Lung (tissue), 12 donors: ENCODE results near the gene FNDC5. TPM values are rescaled to one million over a fixed set of nuclear protein-coding genes. Genes with fewer than 3 reads are reported as not detected.
"Not testable (repeated sequence)": the region's sequence is repeated elsewhere in the genome, so short reads cannot be mapped to it uniquely, and the experiment has no call there.

Experiments
- ATAC-seq: fragments of 200-7000 bp; cut with Tn5 transposase; one replicate; pipeline ENCODE4 v1.9.1; 2020; ENCODE audit warnings: moderate number of reproducible peaks; ENCODE audit not compliant: insufficient read depth, low FRiP score
- DNase-seq, 3 donors: peaks; one replicate each; pipeline ENCODE4 v3.0.0-alpha.2; 2013 to 2017
- H3K27ac ChIP-seq, 2 donors: one replicate each; pipeline ENCODE4 v1.5.1; 2013; ENCODE audit warnings: mild to moderate bottlenecking in 2 of 2, moderate library complexity in 2 of 2, control low read depth in 1 of 2, inconsistent platforms in 1 of 2, low read depth in 1 of 2, low read length in 1 of 2
- H3K27me3 ChIP-seq, 3 donors: one replicate each; pipeline ENCODE4 v1.5.1; 2013; ENCODE audit warnings: low read length in 2 of 3; ENCODE audit not compliant: control insufficient read depth in 3 of 3, insufficient read depth in 3 of 3
- H3K36me3 ChIP-seq, 4 donors: one replicate each; pipeline ENCODE4 v1.5.1; 2013; ENCODE audit warnings: low read length in 4 of 4, mild to moderate bottlenecking in 1 of 4, moderate library complexity in 1 of 4; ENCODE audit not compliant: control insufficient read depth in 4 of 4, insufficient read depth in 4 of 4
- H3K4me1 ChIP-seq, 5 donors: one replicate each; pipeline ENCODE4 v1.5.1; 2013; ENCODE audit warnings: low read length in 5 of 5, mild to moderate bottlenecking in 2 of 5, moderate library complexity in 1 of 5; ENCODE audit not compliant: control insufficient read depth in 5 of 5, insufficient read depth in 5 of 5
- H3K4me3 ChIP-seq: one replicate; pipeline ENCODE4 v1.5.1; 2013; ENCODE audit warnings: mild to moderate bottlenecking, control low read depth, moderate library complexity
- H3K9ac ChIP-seq, 2 donors: one replicate each; pipeline ENCODE4 v1.5.1; 2013; ENCODE audit warnings: low read length in 2 of 2, control low read depth in 1 of 2; ENCODE audit not compliant: insufficient read depth in 1 of 2
- H3K9me3 ChIP-seq, 4 donors: one replicate each; pipeline ENCODE4 v1.5.1; 2013; ENCODE audit warnings: low read length in 3 of 4, mild to moderate bottlenecking in 1 of 4, moderate library complexity in 1 of 4; ENCODE audit not compliant: control insufficient read depth in 4 of 4, insufficient read depth in 3 of 4
- CTCF ChIP-seq: IDR thresholded peaks from 2 replicates; pipeline ENCODE4 v1.5.1; 2012; ENCODE audit warnings: mild to moderate bottlenecking; ENCODE audit errors: control extremely low read depth, extremely low read depth
- WGBS, 2 donors: extraction: QIAGEN DNeasy Blood & Tissue Kit; methylation state at CpG; one replicate each; pipeline ENCODE4 v1.1.7; 2013; 5-methylcytosine and 5-hydroxymethylcytosine counted together
- polyA plus RNA-seq, 2 donors: library from polyadenylated mRNA; stranded (reverse); fragments of 200-250 nt; gene quantifications; one replicate each; pipeline ENCODE4 v1.2.1, GENCODE V29; 2013
- total RNA-seq, 2 donors: library from RNA; depleted of rRNA in 1 of 2; stranded (reverse); fragments of >200 nt in 1 of 2; gene quantifications; one replicate each; pipeline ENCODE4 v1.2.1, GENCODE V29; 2014 to 2021
- donor health status: control.
- donor health status: control.
- donor health status: Bipolar disorder and iron deficiency.
- donor health status: healthy.
- donor health status: DM: yes; HTN: yes; CAD: no.

FNDC5 gene
- total and polyA plus RNA-seq, 4 donors: 0.10 to 5.3 (median 0.25) TPM

- no peaks in the 10 kb centered on the region for H3K9me3 ChIP-seq
- no peak overlapping the region for H3K4me3 ChIP-seq
- ATAC-seq (no peak), DNase-seq (peak in 1 of 3 donors; percentile 42)
- no peaks in the 10 kb centered on the region for H3K4me1 ChIP-seq
- H3K9ac ChIP-seq: no peak overlapping the region
- 16 to 33% methylated on average over 4 of the region's 4 CpGs for WGBS, 2 donors
- no peak overlapping the region for H3K27ac ChIP-seq
- H3K36me3 ChIP-seq: no peaks in the 10 kb centered on the region
- H3K27me3 ChIP-seq: no peaks in the 10 kb centered on the region
- TF ChIP-seq CTCF: no peak
Observed at GRCh38 chr1:32907435-32907834, 36.7 kb upstream of the FNDC5 start.

GRCh38 chr1:32906654-32907053 lies 35.9 kb upstream of the FNDC5 start:
- 81 to 90% methylated on average over 7 of the region's 7 CpGs for WGBS, 2 donors
- Histone ChIP-seq H3K4me3 (no peak overlapping the region), H3K27me3 (no peaks in the 10 kb centered on the region), H3K27ac (no peak overlapping the region), H3K9me3 (no peaks in the 10 kb centered on the region), H3K36me3 (no peaks in the 10 kb centered on the region), H3K4me1 (peaks cover 0 to under 1% (median 0%) of the 10 kb centered on the region in 5 donors), H3K9ac (no peak overlapping the region)
- DNase-seq (no peak), ATAC-seq (no peak)
- TF ChIP-seq CTCF: no peak

- H3K9ac ChIP-seq, H3K9me3 ChIP-seq, H3K27me3 ChIP-seq, DNase-seq, H3K4me3 ChIP-seq, H3K27ac ChIP-seq, H3K4me1 ChIP-seq, ATAC-seq, H3K36me3 ChIP-seq: not testable (repeated sequence)
- WGBS, 2 donors: 81 to 82% methylated on average over 10 of the region's 10 CpGs
Observed at GRCh38 chr1:32905588-32905987, 34.9 kb upstream of the FNDC5 start.

GRCh38 chr1:32904797-32905196 lies 34.1 kb upstream of the FNDC5 start:
- H3K9me3 ChIP-seq: no peaks in the 10 kb centered on the region
- TF ChIP-seq CTCF: no peak
- H3K9ac ChIP-seq: no peak overlapping the region
- DNase-seq (no peak), ATAC-seq (no peak)
- H3K36me3 ChIP-seq: no peaks in the 10 kb centered on the region
- no peak overlapping the region for H3K27ac ChIP-seq
- H3K27me3 ChIP-seq: peaks cover 0 to 9% (median 4%) of the 10 kb centered on the region in 3 donors
- H3K4me1 ChIP-seq: peaks cover 0 to 11% (median 0%) of the 10 kb centered on the region in 5 donors
- WGBS, 2 donors: 59 to 82% methylated on average over 2 of the region's 2 CpGs
- no peak overlapping the region for H3K4me3 ChIP-seq
